Smooth muscle cell (in vitro differentiated cells): ENCODE data around the gene TMEM123. TPM values are rescaled to one million over a fixed set of nuclear protein-coding genes. Genes with fewer than 3 reads are reported as not detected.

Experiments used
- DNase-seq: peaks from one replicate; lab custom pipeline; 2025; ENCODE audit not compliant: unreplicated experiment; lab: John Stamatoyannopoulos, UW
- H2AFZ ChIP-seq: fragments of 200-600 bp; sonication (generic); 2 replicates; pipeline ENCODE4 v1.6.0; 2016; ENCODE audit warnings: antibody characterized with exemption, low read depth, mild to moderate bottlenecking
- H3F3A ChIP-seq: fragments of 200-600 bp; sonication (generic); 2 replicates; pipeline ENCODE4 v1.6.0; 2017; ENCODE audit warnings: antibody characterized with exemption, low read depth
- H3K27ac ChIP-seq: fragments of 200-600 bp; sonication (generic); 2 replicates; pipeline ENCODE4 v1.5.1; 2016; ENCODE audit warnings: low read depth, mild to moderate bottlenecking
- H3K27me3 ChIP-seq: fragments of 200-600 bp; sonication (generic); 2 replicates; pipeline ENCODE4 v1.6.1; 2016; ENCODE audit warnings: low read depth, mild to moderate bottlenecking
- H3K36me3 ChIP-seq: fragments of 200-600 bp; sonication (generic); 2 replicates; pipeline ENCODE4 v1.5.1; 2016; ENCODE audit warnings: low read depth
- H3K4me1 ChIP-seq: fragments of 200-600 bp; sonication (generic); 2 replicates; pipeline ENCODE4 v1.5.1; 2016; ENCODE audit warnings: low read depth
- H3K4me2 ChIP-seq: fragments of 200-600 bp; sonication (generic); 2 replicates; pipeline ENCODE4 v1.6.0; 2016; ENCODE audit warnings: mild to moderate bottlenecking
- H3K4me3 ChIP-seq: fragments of 200-600 bp; sonication (generic); 2 replicates; pipeline ENCODE4 v1.5.1; 2016; ENCODE audit warnings: mild to moderate bottlenecking
- H3K79me2 ChIP-seq: fragments of 200-600 bp; sonication (generic); 2 replicates; pipeline ENCODE4 v1.6.0; 2016; ENCODE audit warnings: low read depth, mild to moderate bottlenecking
- H3K9ac ChIP-seq: fragments of 200-600 bp; sonication (generic); 2 replicates; pipeline ENCODE4 v1.6.0; 2016; ENCODE audit warnings: low read depth
- H3K9me3 ChIP-seq: fragments of 200-600 bp; sonication (generic); replicated peaks from 2 replicates; pipeline ENCODE4 v1.5.1; 2016; ENCODE audit warnings: low read depth
- H4K20me1 ChIP-seq: fragments of 200-600 bp; sonication (generic); 2 replicates; pipeline ENCODE4 v1.6.0; 2016; ENCODE audit warnings: low read depth
- CTCF ChIP-seq: fragments of 200-600 bp; sonication (generic); IDR thresholded peaks from 2 replicates; pipeline ENCODE4 v1.5.1; 2017; ENCODE audit warnings: borderline replicate concordance, mild to moderate bottlenecking, antibody characterized with exemption; ENCODE audit not compliant: insufficient read depth, poor library complexity, severe bottlenecking
- WGBS: methylation state at CpG from one replicate; pipeline ENCODE4 v1.1.7; 2016; ENCODE audit warnings: low lambda C conversion rate; 5-methylcytosine and 5-hydroxymethylcytosine counted together
- polyA plus RNA-seq: library from polyadenylated mRNA; unstranded; fragments of >200 nt; fragmentation: Nextera tagmentation; extraction: Ambion mirVana; gene quantifications from 2 replicates; pipeline ENCODE4 v1.2.1, GENCODE V29; 2016
- total RNA-seq: library from RNA; depleted of rRNA; stranded (reverse); fragments of >200 nt; gene quantifications from 2 replicates; pipeline ENCODE4 v1.2.3, GENCODE V29; 2014

TMEM123 gene
- total and polyA plus RNA-seq, 2 experiments from 2014 or later, result 38.8 to 78.8 TPM

DNA sequence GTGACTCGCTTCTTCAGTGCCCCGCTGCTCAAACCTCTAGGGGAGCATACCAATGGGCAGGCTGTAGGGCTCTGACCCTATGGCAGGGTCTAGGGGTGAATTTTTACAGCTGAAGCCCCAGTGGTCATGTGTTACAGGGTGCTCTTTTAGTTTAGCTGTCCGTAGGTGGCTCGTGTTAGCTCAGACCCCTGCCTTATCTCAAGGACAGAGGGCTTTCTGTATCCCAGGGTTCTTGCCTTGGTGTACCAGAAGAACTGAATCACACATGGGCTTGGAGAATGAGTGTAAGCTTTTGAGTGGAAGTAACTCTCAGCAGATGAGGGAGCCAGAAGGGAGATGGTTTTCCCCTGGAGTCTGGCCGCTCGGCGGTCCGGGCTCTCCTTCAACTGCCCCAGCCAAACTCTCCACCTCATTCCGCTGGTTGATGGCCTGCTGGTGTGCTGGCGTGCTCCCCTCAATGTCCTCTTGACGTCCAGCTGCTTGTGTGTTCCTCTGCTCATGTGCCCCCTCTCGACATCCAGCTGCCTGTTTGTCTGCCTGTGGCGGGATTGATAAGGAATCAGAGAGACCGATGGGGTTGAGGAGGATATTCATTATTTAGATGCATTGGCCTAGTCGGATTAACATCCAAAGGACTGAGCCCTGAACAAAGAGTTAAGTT is 68.0 kb downstream of the TMEM123 start:
- DNase-seq, result no peak
- no peak for TF ChIP-seq CTCF
- no peaks in the 10 kb centered on the region for H3K9me3 ChIP-seq
- no peak overlapping the region for H3K27ac ChIP-seq
- H3K9ac ChIP-seq, result no peak overlapping the region
- 73% methylated on average over 15 of the region's 15 CpGs for WGBS
- no peak overlapping the region for H2AFZ ChIP-seq
- no peaks in the 10 kb centered on the region for H3K27me3 ChIP-seq
- no peak overlapping the region for H3K4me2 ChIP-seq
- no peaks in the 10 kb centered on the region for H3K36me3 ChIP-seq
- H3F3A ChIP-seq, result no peaks in the 10 kb centered on the region
- peaks cover 2% of the 10 kb centered on the region for H4K20me1 ChIP-seq
- no peaks in the 10 kb centered on the region for H3K79me2 ChIP-seq
- no peak overlapping the region for H3K4me3 ChIP-seq
- no peaks in the 10 kb centered on the region for H3K4me1 ChIP-seq

- 98% methylated on average over 3 of the region's 3 CpGs for WGBS
- Histone ChIP-seq H3K4me1 (no peaks in the 10 kb centered on the region), H3K9me3 (no peaks in the 10 kb centered on the region), H3K27ac (no peak overlapping the region), H2AFZ (no peak overlapping the region), H3K4me2 (no peak overlapping the region), H3K4me3 (no peak overlapping the region), H3F3A (no peaks in the 10 kb centered on the region), H3K9ac (no peak overlapping the region), H3K36me3 (peaks cover 6% of the 10 kb centered on the region), H3K79me2 (no peaks in the 10 kb centered on the region), H4K20me1 (peaks cover 3% of the 10 kb centered on the region), H3K27me3 (no peaks in the 10 kb centered on the region)
- DNase-seq, result no peak
- no peak for TF ChIP-seq CTCF
These were observed 68.7 kb downstream of the TMEM123 start for GRCh38 chr11:102383839-102384238.

- Histone ChIP-seq H3K4me1 (no peaks in the 10 kb centered on the region), H3F3A (no peaks in the 10 kb centered on the region), H3K79me2 (no peaks in the 10 kb centered on the region), H3K9ac (no peak overlapping the region), H3K9me3 (no peaks in the 10 kb centered on the region), H3K36me3 (peaks cover 13% of the 10 kb centered on the region), H2AFZ (no peak overlapping the region), H3K27me3 (no peaks in the 10 kb centered on the region), H3K4me2 (no peak overlapping the region), H3K27ac (no peak overlapping the region), H3K4me3 (no peak overlapping the region), H4K20me1 (peaks cover 16% of the 10 kb centered on the region)
- no peak for DNase-seq
- no peak for TF ChIP-seq CTCF
- 90% methylated on average over 3 of the region's 3 CpGs for WGBS
These were observed 70.2 kb downstream of the TMEM123 start for GRCh38 chr11:102382384-102382783.

DNA sequence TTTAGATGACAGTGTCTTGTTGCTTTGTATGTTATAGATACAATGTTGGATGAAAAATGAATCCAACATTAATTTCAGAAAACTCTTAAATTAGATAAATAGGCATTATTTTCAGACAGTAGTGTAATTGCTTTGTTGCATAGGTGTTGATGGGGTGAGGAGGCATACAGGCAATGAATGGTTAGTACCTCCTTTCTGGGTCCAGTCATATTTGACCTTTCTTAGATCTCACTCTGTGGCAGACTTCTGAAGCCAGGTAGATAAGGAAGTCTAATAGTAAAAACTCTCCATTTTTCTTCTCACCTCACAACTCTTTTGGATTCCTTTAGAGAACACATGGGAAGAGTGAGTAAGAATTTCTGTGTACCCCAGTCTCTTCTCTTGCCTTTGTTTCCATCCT is 73.7 kb downstream of the TMEM123 start:
- H2AFZ ChIP-seq, result no peak overlapping the region

More for the DNA sequence above, 73.7 kb downstream of the TMEM123 start:
- Histone ChIP-seq H3K4me3 (no peak overlapping the region), H3F3A (no peaks in the 10 kb centered on the region), H3K9ac (no peak overlapping the region), H3K36me3 (peaks cover 17% of the 10 kb centered on the region), H3K79me2 (peaks cover 13% of the 10 kb centered on the region), H4K20me1 (peaks cover 42% of the 10 kb centered on the region), H3K4me2 (no peak overlapping the region), H3K9me3 (no peaks in the 10 kb centered on the region), H3K27ac (no peak overlapping the region), H3K4me1 (no peaks in the 10 kb centered on the region), H3K27me3 (no peaks in the 10 kb centered on the region)
- DNase-seq, result no peak
- TF ChIP-seq CTCF, result no peak
